SIG-M5 treated with dmso at 0.1 percent for 504 hours (cell line): ENCODE results near the gene THBS3.
"Not testable (repeated sequence)": the region's sequence is repeated elsewhere in the genome, so short reads cannot be mapped to it uniquely, and the experiment has no call there.

Source experiments
- DNase-seq: peaks from one replicate; lab custom pipeline; 2025; ENCODE audit not compliant: unreplicated experiment; lab: John Stamatoyannopoulos, UW

THBS3 gene

GRCh38 chr1:155208541-155209311 lies 1.0 kb upstream of the THBS3 start, which contains the start of gene MTX1:
Gene MTX1 (plus strand): TSS chr1:155208695. CDS start chr1:155208805, 110 bp downstream.
- DNase-seq = peak; percentile 87

DNA sequence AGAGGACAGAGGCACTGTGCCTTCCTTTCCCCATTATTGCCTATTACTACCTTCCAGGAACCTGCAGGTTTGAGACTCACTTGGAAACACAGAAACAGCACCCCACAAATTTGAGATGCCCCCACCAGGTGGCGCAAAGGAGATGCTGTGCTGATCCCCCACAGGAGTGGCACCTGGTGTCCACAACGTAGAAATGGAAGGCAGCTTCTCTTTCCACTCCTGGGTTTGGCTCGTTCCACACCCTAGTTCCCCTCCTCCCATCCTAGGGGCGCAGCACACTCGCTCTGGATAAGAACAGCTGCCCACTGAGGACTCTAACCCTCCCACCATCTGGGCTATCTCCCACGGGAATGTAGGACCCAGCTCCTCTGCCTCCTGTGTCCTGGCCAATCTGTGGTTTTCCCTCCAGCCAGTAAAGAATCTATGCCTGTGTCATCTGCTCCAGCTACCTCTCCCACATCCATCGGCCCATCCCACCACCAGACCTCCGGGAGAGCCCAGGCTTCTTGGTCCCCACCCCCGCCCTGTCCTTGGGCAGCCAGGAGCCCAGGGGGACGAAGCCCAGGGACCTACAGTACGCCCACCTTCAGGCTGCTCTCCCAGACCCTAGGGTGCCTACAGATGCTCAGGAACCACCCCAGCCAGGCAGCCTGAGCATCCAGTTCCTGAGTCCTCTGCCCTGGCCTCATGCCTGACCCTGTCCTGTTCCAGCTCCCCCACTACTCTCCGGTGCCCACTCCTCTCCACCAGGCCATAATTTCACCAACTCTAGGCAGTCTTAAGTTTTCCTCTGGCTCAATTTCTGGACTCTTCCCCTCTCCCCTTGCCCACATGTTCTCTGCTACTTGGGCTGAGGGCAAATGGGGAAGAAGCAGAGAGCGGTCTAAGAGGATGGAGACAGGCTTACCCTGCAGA lies 549 bp downstream of the THBS3 start:
- DNase-seq = peak; percentile 86

DNA sequence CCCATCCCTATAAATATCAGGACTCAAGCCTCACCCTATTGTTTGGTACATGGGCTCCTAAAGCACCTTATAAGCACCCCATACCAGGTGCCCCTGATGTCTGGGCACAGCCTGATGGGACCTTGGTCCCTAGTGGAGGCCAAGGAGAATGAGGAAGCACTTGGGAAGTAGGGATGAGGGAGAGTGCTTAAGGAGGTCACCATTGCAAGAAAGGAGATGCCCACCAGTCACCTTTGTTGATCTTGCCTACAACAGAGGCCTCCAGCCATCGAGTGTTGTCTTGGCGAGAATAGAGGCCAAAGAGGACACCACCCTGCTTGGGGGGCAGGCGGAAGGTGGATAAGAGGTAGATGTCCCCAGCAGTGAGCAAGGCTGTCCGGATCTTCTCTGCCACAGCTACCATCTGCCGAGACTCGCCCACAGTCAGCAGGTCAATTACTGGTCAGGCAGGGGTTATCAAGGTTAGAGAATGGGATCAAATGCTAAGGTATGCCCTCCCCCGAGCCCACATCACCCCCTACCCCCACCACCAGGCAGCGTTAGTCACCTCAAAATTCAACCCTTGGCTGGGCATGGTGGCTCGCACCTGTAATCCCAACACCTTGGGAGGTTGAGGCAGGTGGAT lies 1.6 kb downstream of the THBS3 start:
- no peak for DNase-seq

DNA sequence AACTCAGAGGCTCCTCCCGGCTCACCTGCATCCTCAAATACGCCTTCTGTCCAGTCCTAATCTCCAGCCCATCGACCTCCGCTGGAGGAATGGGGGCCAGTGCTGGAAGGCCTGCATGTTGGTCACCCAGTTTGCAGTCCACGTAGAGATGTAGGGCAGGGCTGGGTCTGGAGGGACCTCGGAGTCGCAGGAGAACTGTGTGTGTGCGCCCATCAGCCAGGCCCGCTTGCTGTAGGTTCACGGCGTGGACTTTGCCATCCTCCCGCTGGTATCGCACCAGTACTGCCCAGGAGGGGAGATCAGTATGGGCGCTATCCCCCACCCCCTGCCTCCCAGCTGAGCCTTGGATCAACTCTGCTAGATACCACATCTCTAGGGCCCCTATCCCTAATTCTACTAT lies 2.7 kb downstream of the THBS3 start:
- DNase-seq = no peak

- DNase-seq = no peak
Observed at GRCh38 chr1:155202731-155203515, 4.8 kb downstream of the THBS3 start.

- no peak for DNase-seq
Observed at GRCh38 chr1:155202198-155202597, 5.5 kb downstream of the THBS3 start.

GRCh38 chr1:155200920-155201319 lies 6.8 kb downstream of the THBS3 start:
- DNase-seq = no peak

- DNase-seq = no peak
Observed at GRCh38 chr1:155199792-155200191, 7.9 kb downstream of the THBS3 start.

DNA sequence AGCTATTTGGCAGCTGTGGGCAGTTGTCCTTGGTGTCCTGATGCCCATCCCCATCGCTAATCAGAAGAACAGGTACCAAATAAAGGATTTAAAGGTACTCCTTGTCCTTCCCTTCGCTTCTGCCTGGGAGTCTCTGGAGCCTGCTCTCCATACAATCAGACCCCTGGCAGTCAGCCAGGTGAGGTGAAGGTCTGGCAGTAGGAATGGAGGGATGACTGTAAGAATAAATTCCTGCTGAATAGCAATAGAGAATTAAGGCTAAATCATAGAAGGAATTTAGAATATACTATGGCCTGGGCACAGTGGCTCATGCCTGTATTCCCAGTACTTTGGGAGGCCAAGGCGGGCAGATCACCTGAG lies 9.2 kb downstream of the THBS3 start:
- DNase-seq = no peak

- no peak for DNase-seq
Observed at GRCh38 chr1:155197901-155198546, 9.7 kb downstream of the THBS3 start.

- no peak for DNase-seq
Observed at GRCh38 chr1:155196893-155197638, 10.6 kb downstream of the THBS3 start.

- no peak for DNase-seq
Observed at GRCh38 chr1:155196103-155196892, 11.4 kb downstream of the THBS3 start.

DNA sequence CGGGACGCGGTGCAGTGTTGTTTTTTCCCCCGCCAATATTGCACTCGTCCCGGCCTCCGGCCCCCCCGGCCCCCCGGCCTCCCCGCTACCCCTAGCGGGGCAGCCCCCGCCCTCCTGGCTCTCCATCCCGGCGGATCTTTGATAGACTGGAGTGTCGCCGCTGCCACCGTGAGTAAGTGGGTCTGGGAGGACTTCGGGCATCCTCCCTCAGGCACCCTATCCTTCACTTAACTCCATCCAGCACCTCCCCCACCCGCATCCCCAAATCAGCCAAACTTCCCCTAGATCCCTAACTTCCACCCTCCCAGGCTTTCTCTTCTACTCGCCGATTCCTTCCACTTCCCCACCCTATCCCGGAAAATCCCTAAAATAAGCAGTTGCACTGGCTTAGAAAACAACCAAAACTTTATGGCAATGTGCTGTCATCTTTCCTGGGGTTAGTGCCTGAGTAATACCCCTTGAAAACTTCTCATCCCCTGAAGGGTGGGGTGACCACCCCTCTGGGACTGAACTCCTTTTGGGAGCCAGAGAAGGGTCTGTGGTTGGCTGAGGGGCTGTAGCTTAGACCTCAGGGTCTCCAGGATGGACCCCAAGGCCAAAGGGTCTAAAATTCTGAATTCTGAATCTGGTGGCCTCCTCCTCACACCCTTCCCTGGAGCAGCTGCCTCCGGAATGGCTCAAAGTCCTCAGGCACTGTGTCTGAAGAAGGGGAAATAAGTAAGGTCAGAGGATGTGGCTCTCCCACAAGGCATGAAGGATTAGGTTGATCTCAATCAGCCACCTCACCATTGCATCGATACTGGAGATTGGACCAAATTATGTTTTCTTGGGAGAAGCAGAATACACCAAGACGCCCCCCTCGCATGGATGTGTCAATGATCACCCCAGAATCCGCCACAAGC lies 12.2 kb downstream of the THBS3 start:
- no peak for DNase-seq

DNA sequence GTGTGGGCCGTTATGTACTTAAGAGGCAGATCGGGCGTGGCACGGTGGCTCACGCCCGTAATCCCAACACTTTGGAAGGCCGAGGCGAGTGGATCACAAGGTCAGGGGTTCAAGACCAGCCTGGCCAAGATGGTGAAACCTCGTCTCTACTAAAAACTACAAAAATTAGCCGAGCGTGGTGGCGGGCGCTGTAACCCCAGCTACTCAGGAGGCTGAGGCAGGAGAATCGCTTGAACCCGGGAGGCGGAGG lies 13.8 kb downstream of the THBS3 start:
- DNase-seq = not testable (repeated sequence)

- peak; percentile 88 for DNase-seq
Observed at GRCh38 chr1:155193275-155193990, 14.3 kb downstream of the THBS3 start.

DNA sequence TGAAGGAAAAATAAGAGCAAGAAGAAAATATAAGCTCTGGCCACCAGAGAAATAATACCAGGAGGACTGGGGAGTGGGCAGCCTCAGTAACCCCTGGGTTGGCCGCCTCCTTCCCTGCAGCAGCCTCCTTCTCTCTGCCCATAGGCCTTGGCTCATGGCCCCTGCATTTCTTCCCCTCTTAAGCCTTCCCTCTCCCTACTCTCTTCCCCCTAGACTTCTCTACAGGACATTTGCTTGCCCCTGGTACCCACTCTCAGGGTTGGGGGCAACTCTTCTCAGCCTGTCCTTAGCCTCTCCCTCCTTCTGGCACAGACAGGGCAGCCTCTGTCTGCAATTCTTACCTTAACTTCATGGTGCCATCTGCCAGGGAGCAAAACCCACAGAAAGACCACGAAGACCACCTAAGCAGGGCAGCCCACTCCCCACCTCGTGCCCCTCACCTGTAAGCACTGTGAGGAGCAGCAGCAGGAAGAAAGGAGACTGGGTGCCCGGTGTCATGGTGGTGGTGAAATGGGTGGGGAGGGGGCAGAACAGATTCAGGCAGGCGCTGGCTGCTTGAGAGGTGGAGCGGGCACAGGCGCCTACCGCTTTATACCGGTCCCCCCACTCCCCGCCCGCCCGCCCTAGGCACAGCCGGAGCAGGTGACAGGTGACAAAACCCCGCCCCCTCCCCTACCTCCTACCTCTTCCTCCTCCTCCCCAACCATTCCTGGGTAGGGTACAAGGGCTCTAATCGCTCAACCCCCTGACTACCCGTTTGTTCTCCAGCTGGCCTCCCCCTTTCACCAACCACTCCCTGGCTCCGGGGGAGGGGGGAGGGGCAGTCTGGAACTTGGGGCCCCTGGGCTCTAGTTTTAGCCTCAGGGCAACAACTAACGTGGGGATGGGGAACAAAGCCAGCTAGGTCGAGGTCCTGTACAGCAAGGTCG lies 15.1 kb downstream of the THBS3 start:
- peak; percentile 73 for DNase-seq
